Epithelial cell of proximal tubule (primary cell): ENCODE data around the gene CHAF1A. TPM values are rescaled to one million over a fixed set of nuclear protein-coding genes. Genes with fewer than 3 reads are reported as not detected.

Source experiments
- DNase-seq: peaks from one replicate; pipeline ENCODE4 v3.0.0-alpha.2; 2011; ENCODE audit warnings: low read depth
- H3K4me3 ChIP-seq: 2 replicates; pipeline ENCODE4 v1.5.1; 2011; ENCODE audit warnings: low read depth, mild to moderate bottlenecking, low read length
- CTCF ChIP-seq: conservative IDR thresholded peaks from 2 replicates; pipeline ENCODE4 v1.5.1; 2012; ENCODE audit warnings: low read depth, mild to moderate bottlenecking, low read length
- total RNA-seq: library from RNA; depleted of rRNA; stranded (reverse); fragments of >200 nt; gene quantifications from 2 replicates; pipeline ENCODE4 v1.2.3, GENCODE V29; 2015

CHAF1A gene
- total RNA-seq, 1 donor from 2014 or later, result 36.7 TPM

GRCh38 chr19:4399812-4400134 lies 2.7 kb upstream of the CHAF1A start:
- no peak for DNase-seq
- H3K4me3 ChIP-seq, result peak overlapping the region; percentile 85
- no peak for TF ChIP-seq CTCF

- TF ChIP-seq CTCF, result peak; percentile 90
- DNase-seq, result no peak
- H3K4me3 ChIP-seq, result peak within 1 kb of the TSS; percentile 85
Observed at GRCh38 chr19:4400135-4400936, 2.1 kb upstream of the CHAF1A start, which contains the start of gene SH3GL1. SH3GL1 (minus strand) TSS chr19:4400547; CDS start chr19:4400368, 179 bp downstream.

DNA sequence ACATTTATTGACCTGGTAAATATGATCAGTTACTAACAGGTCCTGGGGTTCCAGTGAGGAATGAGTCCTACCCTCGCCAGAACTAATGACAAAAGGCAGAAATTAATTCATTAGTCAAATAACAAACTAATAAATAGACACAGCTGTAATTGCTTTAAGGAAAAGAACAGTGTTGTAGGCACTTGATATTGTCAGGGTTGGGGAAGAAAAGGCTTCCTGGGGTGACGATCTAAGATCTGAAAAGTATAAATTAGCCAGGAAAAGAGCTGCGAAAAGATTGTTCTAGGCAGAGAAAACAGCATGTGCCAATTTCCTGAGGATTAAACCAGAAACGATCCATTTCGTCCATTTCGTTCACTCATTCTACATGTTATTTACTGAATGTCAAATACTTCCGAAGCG lies 670 bp upstream of the CHAF1A start:
- peak overlapping the region; percentile 50 for H3K4me3 ChIP-seq
- no peak for DNase-seq
- no peak for TF ChIP-seq CTCF

DNA sequence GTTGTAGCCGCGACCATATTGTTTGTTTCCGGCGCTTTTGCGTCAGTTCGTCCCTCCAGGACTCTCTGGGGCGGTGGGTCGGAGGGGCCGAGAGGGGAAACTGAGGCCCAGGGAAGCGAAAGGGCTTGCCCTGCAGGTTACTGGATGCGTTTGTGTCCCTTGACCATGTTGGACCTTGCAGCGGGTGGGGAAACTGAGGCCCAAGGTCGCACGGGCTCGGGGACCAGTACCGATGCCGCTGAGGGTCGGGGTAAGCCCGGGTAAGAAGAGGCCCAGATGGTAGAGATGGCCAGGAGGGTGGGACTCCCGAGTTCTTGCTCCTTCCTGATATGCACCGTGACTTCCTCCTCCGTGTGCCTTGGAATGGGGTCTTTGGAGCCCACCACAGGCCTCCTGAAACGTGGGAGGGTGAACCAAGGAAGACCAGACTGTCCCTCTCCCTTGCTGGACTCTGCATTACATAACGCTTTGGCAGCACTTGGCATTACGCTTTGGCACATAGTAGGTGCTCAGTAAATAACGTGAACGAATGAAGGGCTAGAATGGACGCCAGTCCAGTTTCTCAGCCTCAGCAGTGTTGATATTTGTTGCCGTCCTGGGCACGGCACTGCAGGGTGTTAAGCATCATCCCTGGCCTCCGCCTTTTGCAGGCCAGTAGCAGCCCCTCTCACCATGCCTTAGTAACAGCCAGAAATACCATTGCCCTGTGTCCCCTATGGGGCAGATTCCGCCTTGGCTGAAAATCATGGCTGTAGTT lies 743 bp downstream of the CHAF1A start:
- no peak for TF ChIP-seq CTCF
- H3K4me3 ChIP-seq, result peak overlapping the region; percentile 93
- DNase-seq, result no peak

DNA sequence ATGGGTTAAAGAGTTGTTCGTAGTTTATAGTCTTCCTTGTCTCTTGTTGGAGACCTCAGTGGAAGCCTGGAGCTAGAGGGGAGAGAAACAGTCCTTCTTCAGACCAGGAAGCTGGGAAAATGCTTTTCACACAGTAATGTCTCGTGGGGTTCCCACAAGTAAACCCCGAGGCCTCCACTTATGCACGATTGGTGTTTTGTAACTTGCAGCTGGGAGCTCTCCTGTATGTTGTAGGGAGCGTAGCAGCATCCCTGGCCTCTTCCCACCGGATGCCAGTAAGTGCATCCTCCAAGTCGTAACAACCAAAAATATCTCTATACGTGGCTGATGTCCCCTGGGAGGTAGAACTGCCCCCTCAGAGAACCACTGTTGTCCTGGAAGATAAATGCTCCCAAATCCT lies 3.5 kb downstream of the CHAF1A start:
- no peak for DNase-seq
- TF ChIP-seq CTCF, result no peak
- no peak overlapping the region for H3K4me3 ChIP-seq

GRCh38 chr19:4406626-4407025 lies 4.2 kb downstream of the CHAF1A start:
- TF ChIP-seq CTCF, result no peak
- DNase-seq, result no peak
- H3K4me3 ChIP-seq, result no peak overlapping the region
